ENCODE measurements around the gene SPNS2. TPM values are rescaled to one million over a fixed set of nuclear protein-coding genes. Genes with fewer than 3 reads are reported as not detected.

SPNS2 gene
- total RNA-seq, 1 donor from 2014 or later = 0.38 TPM

GRCh38 chr17:4476511-4477070, 22.1 kb upstream of the SPNS2 start:
- H3K4me1 Mint-ChIP-seq = peaks cover 10% of the 10 kb centered on the region
- no peak overlapping the region for H3K27ac Mint-ChIP-seq
- peaks cover 7% of the 10 kb centered on the region for H3K27me3 Mint-ChIP-seq
- intact Hi-C loops (cut with micrococcal nuclease) = no loop called here
- no peaks in the 10 kb centered on the region for H3K36me3 Mint-ChIP-seq (ENCODE audit: low read depth)
- TF ChIP-seq CTCF (IDR thresholded peaks at IDR 0.05) = no peak
- no peaks in the 10 kb centered on the region for H3K9me3 Mint-ChIP-seq
- DNase-seq = no peak
- H3K4me3 Mint-ChIP-seq = no peak overlapping the region
- ChIA-PET CTCF (no interaction called here), POLR2A (no interaction called here)
- no peak for ATAC-seq (ENCODE audit: low read depth)

- ChIA-PET POLR2A (no interaction called here), CTCF (no interaction called here)
- no peak for TF ChIP-seq CTCF (IDR thresholded peaks at IDR 0.05)
- H3K27ac Mint-ChIP-seq = no peak overlapping the region
- H3K27me3 Mint-ChIP-seq = peaks cover 7% of the 10 kb centered on the region
- H3K4me1 Mint-ChIP-seq = peaks cover 12% of the 10 kb centered on the region
- no peak for DNase-seq
- H3K36me3 Mint-ChIP-seq (ENCODE audit: low read depth) = no peaks in the 10 kb centered on the region
- ATAC-seq (ENCODE audit: low read depth) = no peak
- H3K4me3 Mint-ChIP-seq = no peak overlapping the region
- intact Hi-C loops (cut with micrococcal nuclease) = no loop called here
- H3K9me3 Mint-ChIP-seq = no peaks in the 10 kb centered on the region
These were observed 21.4 kb upstream of the SPNS2 start for GRCh38 chr17:4477255-4477791.

GRCh38 chr17:4478318-4478830, 20.3 kb upstream of the SPNS2 start:
- TF ChIP-seq CTCF (IDR thresholded peaks at IDR 0.05) = no peak
- ChIA-PET CTCF (no interaction called here), POLR2A (no interaction called here)
- Mint-ChIP-seq H3K36me3 (ENCODE audit: low read depth) (no peaks in the 10 kb centered on the region), H3K27ac (no peak overlapping the region), H3K4me1 (peaks cover 12% of the 10 kb centered on the region), H3K27me3 (peaks cover 10% of the 10 kb centered on the region), H3K4me3 (no peak overlapping the region), H3K9me3 (no peaks in the 10 kb centered on the region)
- ATAC-seq (ENCODE audit: low read depth) = no peak
- no peak for DNase-seq
- intact Hi-C loops (cut with micrococcal nuclease) = no loop called here

GRCh38 chr17:4479340-4479981, 19.2 kb upstream of the SPNS2 start:
- no peak for TF ChIP-seq CTCF (IDR thresholded peaks at IDR 0.05)
- ChIA-PET POLR2A (no interaction called here), CTCF (no interaction called here)
- Mint-ChIP-seq H3K4me3 (no peak overlapping the region), H3K27me3 (peaks cover 10% of the 10 kb centered on the region), H3K4me1 (peaks cover 12% of the 10 kb centered on the region), H3K27ac (no peak overlapping the region), H3K36me3 (ENCODE audit: low read depth) (no peaks in the 10 kb centered on the region), H3K9me3 (no peaks in the 10 kb centered on the region)
- ATAC-seq (ENCODE audit: low read depth) = no peak
- no peak for DNase-seq
- intact Hi-C loops (cut with micrococcal nuclease) = no loop called here

- H3K4me1 Mint-ChIP-seq = peaks cover 15% of the 10 kb centered on the region
- H3K27me3 Mint-ChIP-seq = peaks cover 8% of the 10 kb centered on the region
- ChIA-PET CTCF (no interaction called here), POLR2A (interaction anchor here (0.7 kb wide), 1 partner anchor 33 kb away, joined by 4 read pairs; no protein-coding TSS in a partner anchor)
- H3K27ac Mint-ChIP-seq = no peak overlapping the region
- no peaks in the 10 kb centered on the region for H3K9me3 Mint-ChIP-seq
- intact Hi-C loops (cut with micrococcal nuclease) = no loop called here
- TF ChIP-seq CTCF (IDR thresholded peaks at IDR 0.05) = no peak
- DNase-seq = no peak
- no peak overlapping the region for H3K4me3 Mint-ChIP-seq
- no peak for ATAC-seq (ENCODE audit: low read depth)
- no peaks in the 10 kb centered on the region for H3K36me3 Mint-ChIP-seq (ENCODE audit: low read depth)
These were observed 18.5 kb upstream of the SPNS2 start for GRCh38 chr17:4479982-4480751.
